Fibroblast of villous mesenchyme (primary cell): ENCODE data around the gene CLSTN3. TPM values are rescaled to one million over a fixed set of nuclear protein-coding genes. Genes with fewer than 3 reads are reported as not detected.

Experiments used
- DNase-seq: peaks from one replicate; pipeline ENCODE4 v3.0.0-alpha.2; 2010; ENCODE audit warnings: low read depth
- H3K4me3 ChIP-seq: 2 replicates; pipeline ENCODE4 v1.5.1; 2011; ENCODE audit warnings: low read depth, mild to moderate bottlenecking, low read length
- CTCF ChIP-seq: IDR thresholded peaks from 2 replicates; pipeline ENCODE4 v1.5.1; 2012; ENCODE audit warnings: low read depth, mild to moderate bottlenecking, low read length; ENCODE audit not compliant: insufficient read depth
- total RNA-seq: library from RNA; depleted of rRNA; stranded (reverse); fragments of >200 nt; gene quantifications from 2 replicates; pipeline ENCODE4 v1.2.3, GENCODE V29; 2012

CLSTN3 gene
- total RNA-seq, 1 donor: 19.0 TPM

- DNase-seq: no peak
- TF ChIP-seq CTCF: no peak
- no peak overlapping the region for H3K4me3 ChIP-seq
These were observed 19.5 kb upstream of the CLSTN3 start for GRCh38 chr12:7110661-7111060.

GRCh38 chr12:7112041-7112440 is 18.1 kb upstream of the CLSTN3 start:
- DNase-seq: no peak
- no peak for TF ChIP-seq CTCF
- no peak overlapping the region for H3K4me3 ChIP-seq

GRCh38 chr12:7113389-7113871 is 16.7 kb upstream of the CLSTN3 start:
- peak; percentile 53 for DNase-seq
- no peak overlapping the region for H3K4me3 ChIP-seq
- peak; percentile 81 for TF ChIP-seq CTCF

GRCh38 chr12:7114008-7114407 is 16.2 kb upstream of the CLSTN3 start:
- TF ChIP-seq CTCF: no peak
- no peak overlapping the region for H3K4me3 ChIP-seq
- no peak for DNase-seq

- DNase-seq: no peak
- no peak overlapping the region for H3K4me3 ChIP-seq
- no peak for TF ChIP-seq CTCF
These were observed 15.3 kb upstream of the CLSTN3 start for GRCh38 chr12:7114851-7115250.

GRCh38 chr12:7116196-7116595 is 14.0 kb upstream of the CLSTN3 start:
- no peak for TF ChIP-seq CTCF
- H3K4me3 ChIP-seq: no peak overlapping the region
- no peak for DNase-seq

- TF ChIP-seq CTCF: no peak
- no peak for DNase-seq
These were observed 13.3 kb upstream of the CLSTN3 start for GRCh38 chr12:7116916-7117315.

More at GRCh38 chr12:7116916-7117315, 13.3 kb upstream of the CLSTN3 start:
- no peak overlapping the region for H3K4me3 ChIP-seq
